ENCODE results near the gene FAM3B.

FAM3B gene

DNA sequence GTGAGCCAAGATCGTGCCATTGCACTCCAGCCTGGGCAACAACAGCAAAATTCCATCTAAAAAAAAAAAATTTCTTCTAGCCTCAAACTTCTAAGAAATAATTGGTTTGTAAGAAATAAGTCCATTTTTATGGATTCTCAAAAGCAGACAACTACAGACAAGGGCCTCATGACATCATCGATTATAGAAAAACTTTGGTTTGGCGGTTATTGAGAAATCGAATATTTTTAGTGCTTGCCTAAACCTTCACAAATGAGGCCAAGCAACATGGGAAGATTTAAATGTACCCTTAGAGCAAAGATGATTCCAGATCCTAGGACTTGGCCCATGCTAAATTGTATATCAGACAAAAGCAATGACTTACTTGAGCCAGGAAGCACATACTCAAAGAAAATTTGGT lies 81.7 kb downstream of the FAM3B start:
- DNase-seq: no peak

DNA sequence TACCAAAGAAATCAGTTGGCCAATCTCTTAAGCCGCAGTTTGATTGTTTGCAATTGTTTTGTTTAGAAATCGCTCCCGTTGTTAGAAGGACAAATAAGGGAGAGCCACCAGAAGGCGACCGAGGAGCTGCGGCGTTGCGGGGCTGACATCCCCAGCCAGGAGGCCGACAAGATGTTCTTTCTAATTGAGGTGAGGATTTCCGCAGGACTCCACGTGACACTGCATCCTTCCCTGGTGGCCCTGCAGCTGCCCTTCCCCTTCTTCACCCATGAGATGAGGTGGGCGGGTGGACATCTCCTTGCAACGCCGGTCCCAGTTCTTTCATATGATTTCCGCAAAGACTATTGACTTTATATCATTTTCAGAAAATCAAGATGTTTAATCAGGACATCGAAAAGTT lies 82.2 kb downstream of the FAM3B start:
- DNase-seq: no peak

DNA sequence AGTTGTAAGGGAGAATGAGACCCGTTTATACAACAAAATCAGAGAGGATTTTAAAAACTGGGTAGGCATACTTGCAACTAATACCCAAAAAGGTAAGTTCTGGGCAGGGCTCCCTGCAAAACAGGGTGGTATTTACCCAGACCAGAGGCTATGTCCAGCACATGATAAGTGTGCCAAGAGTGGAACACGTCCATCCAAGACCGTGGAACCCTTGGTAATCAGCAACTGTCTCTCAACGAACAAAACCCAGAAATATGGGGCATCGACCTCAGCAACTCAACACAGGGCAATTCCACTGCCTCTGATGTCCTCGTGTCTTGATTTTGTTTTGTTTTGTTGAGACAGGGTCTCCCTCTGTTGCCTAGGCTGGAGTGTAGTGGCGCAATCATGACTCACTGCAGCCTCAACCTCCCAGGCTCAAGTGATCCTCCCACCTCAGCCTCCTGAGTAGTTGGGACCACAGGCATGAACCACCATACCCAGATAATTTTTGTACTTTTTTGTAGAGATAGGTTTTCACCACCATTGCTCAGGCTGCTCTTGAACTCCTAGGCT lies 82.7 kb downstream of the FAM3B start:
- no peak for DNase-seq

GRCh38 chr21:41402231-41402630 lies 85.6 kb downstream of the FAM3B start:
- no peak for DNase-seq

DNA sequence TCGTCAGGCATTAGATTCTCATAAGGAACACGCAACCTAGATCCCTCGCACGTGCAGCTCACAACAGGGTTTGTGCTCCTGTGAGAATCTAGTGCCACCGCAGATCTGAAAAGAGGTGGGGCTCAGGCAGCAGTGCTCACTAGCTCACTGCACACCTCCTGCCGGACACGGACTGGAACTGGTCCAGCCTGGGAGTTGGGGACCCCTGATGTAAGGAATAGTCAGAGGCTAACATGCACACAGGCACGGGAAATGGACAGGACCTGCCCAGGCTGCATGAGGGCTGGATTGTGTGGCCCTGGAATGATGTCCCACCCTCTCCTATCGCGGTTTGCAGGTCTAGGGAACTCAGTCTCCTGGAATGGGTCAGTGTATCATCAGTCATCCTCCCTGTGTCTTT lies 86.2 kb downstream of the FAM3B start:
- no peak for DNase-seq

GRCh38 chr21:41403331-41403730 lies 86.7 kb downstream of the FAM3B start:
- DNase-seq: no peak

DNA sequence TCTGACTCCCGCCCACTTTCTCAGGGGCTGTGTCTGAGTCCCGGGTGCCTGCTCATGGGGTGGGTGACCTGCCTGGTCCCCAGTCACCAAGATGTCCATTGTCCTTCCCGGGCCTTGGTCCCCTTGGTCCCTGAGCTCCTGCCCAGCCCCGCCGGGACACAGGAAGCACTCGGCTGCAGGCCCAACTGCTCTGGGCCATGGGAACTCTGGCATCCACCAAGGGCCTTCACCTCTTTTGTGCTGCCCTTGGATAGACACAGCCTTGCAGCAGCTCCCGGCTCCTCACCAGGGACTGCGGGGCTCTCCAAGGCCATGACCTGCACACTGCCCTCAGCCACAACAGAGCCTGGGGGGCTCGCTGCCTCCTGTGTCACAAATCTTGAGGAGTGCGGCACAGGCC lies 87.4 kb downstream of the FAM3B start:
- DNase-seq: no peak

- DNase-seq: no peak
Observed at GRCh38 chr21:41405321-41405720, 88.7 kb downstream of the FAM3B start.

DNA sequence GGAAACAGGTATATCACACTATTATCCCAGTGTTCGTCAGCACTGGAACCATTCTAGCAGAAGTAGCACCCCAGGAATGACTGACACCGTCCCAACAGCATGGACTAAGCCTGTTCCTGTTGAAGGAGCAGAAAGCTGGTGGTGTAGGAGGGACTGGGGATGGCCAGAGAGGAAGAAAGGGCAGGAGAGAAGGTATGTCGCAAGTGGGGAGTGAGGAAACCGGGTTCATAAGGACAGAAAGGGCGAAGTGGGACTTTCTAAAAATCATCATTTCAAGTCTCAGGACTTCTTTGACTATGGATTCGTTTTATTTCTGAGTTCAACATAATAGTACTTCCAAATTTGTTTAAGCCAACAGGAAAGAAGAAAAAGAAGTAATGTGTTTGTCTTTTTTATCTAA lies 89.7 kb downstream of the FAM3B start:
- DNase-seq: no peak

Measured in stimulated activated CD4-positive, alpha-beta T cell treated with anti-CD3 and anti-CD28 coated beads, Interleukin-2, amount 100 ng/mL, for 48 hours (primary cell).